H9 (cell line): ENCODE measurements around the gene EFCAB14. TPM values are rescaled to one million over a fixed set of nuclear protein-coding genes. Genes with fewer than 3 reads are reported as not detected.
"Not testable (repeated sequence)": the region's sequence is repeated elsewhere in the genome, so short reads cannot be mapped to it uniquely, and the experiment has no call there.

Experiments used
- DNase-seq: peaks from one replicate; pipeline ENCODE4 v3.0.0-alpha.2; 2017
- H2AFZ ChIP-seq: one replicate; pipeline ENCODE4 v1.6.1; 2013; ENCODE audit warnings: mild to moderate bottlenecking, low read length, control low read depth, moderate library complexity
- H2AK5ac ChIP-seq: 2 replicates; pipeline ENCODE4 v1.6.1; 2013; ENCODE audit warnings: low read length, control low read depth, mixed read lengths; ENCODE audit not compliant: insufficient read length
- H2BK120ac ChIP-seq: one replicate; pipeline ENCODE4 v1.6.1; 2013; ENCODE audit warnings: low read depth, mild to moderate bottlenecking, low read length, control low read depth, inconsistent platforms; ENCODE audit not compliant: poor library complexity, severe bottlenecking
- H2BK12ac ChIP-seq: 2 replicates; pipeline ENCODE4 v1.6.1; 2013; ENCODE audit warnings: low read length, control low read depth, mixed read lengths, low read depth; ENCODE audit not compliant: insufficient read length
- H2BK15ac ChIP-seq: 2 replicates; pipeline ENCODE4 v1.6.1; 2013; ENCODE audit warnings: low read depth, low read length, control low read depth
- H2BK20ac ChIP-seq: one replicate; pipeline ENCODE4 v1.6.1; 2013; ENCODE audit warnings: low read depth, mild to moderate bottlenecking, low read length, control low read depth, inconsistent platforms; ENCODE audit not compliant: poor library complexity, severe bottlenecking
- H2BK5ac ChIP-seq: 2 replicates; pipeline ENCODE4 v1.6.1; 2013; ENCODE audit warnings: low read length, control low read depth, mixed read lengths; ENCODE audit not compliant: insufficient read length
- H3K14ac ChIP-seq: 2 replicates; pipeline ENCODE4 v1.6.1; 2013; ENCODE audit warnings: low read length, control low read depth; ENCODE audit not compliant: insufficient read depth
- H3K18ac ChIP-seq: 2 replicates; pipeline ENCODE4 v1.6.1; 2013; ENCODE audit warnings: low read depth, mild to moderate bottlenecking, mixed read lengths, low read length, control low read depth; ENCODE audit not compliant: insufficient read length
- H3K23ac ChIP-seq: 2 replicates; pipeline ENCODE4 v1.6.1; 2013; ENCODE audit warnings: low read length, control low read depth, mixed read lengths, low read depth; ENCODE audit not compliant: insufficient read length
- H3K23me2 ChIP-seq: 2 replicates; pipeline ENCODE4 v1.6.1; 2013; ENCODE audit warnings: low read depth, mild to moderate bottlenecking, mixed read lengths, low read length, control low read depth; ENCODE audit not compliant: insufficient read length, poor library complexity, severe bottlenecking
- H3K27ac ChIP-seq: 2 replicates; pipeline ENCODE4 v1.5.1; 2013; ENCODE audit warnings: low read length, control low read depth, mixed read lengths, low read depth; ENCODE audit not compliant: insufficient read length
- H3K27me3 ChIP-seq: 2 replicates; pipeline ENCODE4 v1.6.1; 2013; ENCODE audit warnings: low read length, control low read depth, inconsistent platforms; ENCODE audit not compliant: insufficient read depth
- H3K4ac ChIP-seq: 2 replicates; pipeline ENCODE4 v1.6.1; 2013; ENCODE audit warnings: low read depth, mild to moderate bottlenecking, control low read depth, inconsistent platforms, low read length, moderate library complexity
- H3K4me1 ChIP-seq: 2 replicates; pipeline ENCODE4 v1.6.1; 2013; ENCODE audit warnings: low read length, control low read depth, inconsistent platforms; ENCODE audit not compliant: insufficient read depth
- H3K4me2 ChIP-seq: 2 replicates; pipeline ENCODE4 v1.6.1; 2013; ENCODE audit warnings: low read length, control low read depth, mixed read lengths; ENCODE audit not compliant: insufficient read length, insufficient read depth
- H3K56ac ChIP-seq: 2 replicates; pipeline ENCODE4 v1.6.1; 2013; ENCODE audit warnings: low read depth, mild to moderate bottlenecking, mixed read lengths, low read length, control low read depth; ENCODE audit not compliant: insufficient read length
- H3K79me1 ChIP-seq: 2 replicates; pipeline ENCODE4 v1.6.1; 2013; ENCODE audit warnings: low read depth, mild to moderate bottlenecking, moderate library complexity, low read length, control low read depth, inconsistent platforms; ENCODE audit not compliant: insufficient read depth, poor library complexity, severe bottlenecking
- H3K79me2 ChIP-seq: 2 replicates; pipeline ENCODE4 v1.6.1; 2013; ENCODE audit warnings: low read length, control low read depth, inconsistent platforms; ENCODE audit not compliant: insufficient read depth
- H3K9ac ChIP-seq: 2 replicates; pipeline ENCODE4 v1.6.1; 2013; ENCODE audit warnings: low read length, control low read depth, mixed read lengths; ENCODE audit not compliant: insufficient read length; ENCODE audit errors: extremely low read depth
- H3K9me3 ChIP-seq: one replicate; pipeline ENCODE4 v1.6.1; 2013; ENCODE audit warnings: low read depth, low read length, inconsistent platforms; ENCODE audit not compliant: control insufficient read depth
- H3T11ph ChIP-seq: one replicate; pipeline ENCODE4 v1.6.1; 2013; ENCODE audit warnings: mild to moderate bottlenecking, low read length, control low read depth, inconsistent platforms
- H4K20me1 ChIP-seq: one replicate; pipeline ENCODE4 v1.6.1; 2013; ENCODE audit not compliant: control insufficient read depth, insufficient read length, insufficient read depth
- H4K5ac ChIP-seq: 2 replicates; pipeline ENCODE4 v1.6.1; 2013; ENCODE audit warnings: low read depth, mild to moderate bottlenecking, mixed read lengths, low read length, control low read depth; ENCODE audit not compliant: insufficient read length
- H4K8ac ChIP-seq: replicated peaks from 2 replicates; pipeline ENCODE4 v1.6.1; 2013; ENCODE audit warnings: low read length, control low read depth, mixed read lengths, low read depth; ENCODE audit not compliant: insufficient read length
- H4K91ac ChIP-seq: 2 replicates; pipeline ENCODE4 v1.6.1; 2013; ENCODE audit warnings: low read depth, mild to moderate bottlenecking, moderate library complexity, mixed read lengths, low read length, control low read depth; ENCODE audit not compliant: insufficient read length
- H3K27ac Mint-ChIP-seq, 3 experiments: 2 replicates in 2 of 3; 3 replicates in 1 of 3; pipeline ENCODE4 v1.8.0; 2020 to 2021; ENCODE audit warnings: mixed read lengths in 3 of 3, mild to moderate bottlenecking in 1 of 3, moderate library complexity in 1 of 3
- H3K27me3 Mint-ChIP-seq: 2 replicates; pipeline ENCODE4 v1.8.0; 2021; ENCODE audit warnings: low read depth, mild to moderate bottlenecking, moderate library complexity, mixed read lengths
- H3K36me3 Mint-ChIP-seq, 3 experiments: 2 replicates in 2 of 3; 3 replicates in 1 of 3; pipeline ENCODE4 v1.8.0; 2020 to 2021; ENCODE audit warnings: low read depth in 3 of 3, mixed read lengths in 3 of 3; ENCODE audit not compliant: insufficient read depth in 1 of 3
- H3K4me1 Mint-ChIP-seq, 2 experiments: 2 replicates each; pipeline ENCODE4 v1.8.0; 2020; ENCODE audit warnings: mixed read lengths in 2 of 2
- H3K4me3 Mint-ChIP-seq, 2 experiments: 2 replicates in 1 of 2; 3 replicates in 1 of 2; pipeline ENCODE4 v1.8.0; 2020 to 2021; ENCODE audit warnings: mild to moderate bottlenecking in 2 of 2, mixed read lengths in 2 of 2, moderate library complexity in 1 of 2
- H3K9me3 Mint-ChIP-seq, 2 experiments: 2 replicates in 1 of 2; 3 replicates in 1 of 2; pipeline ENCODE4 v1.8.0; 2020; ENCODE audit warnings: mild to moderate bottlenecking in 2 of 2, mixed read lengths in 2 of 2, moderate library complexity in 1 of 2
- WGBS: extraction: QIAGEN DNeasy Blood & Tissue Kit; methylation state at CpG from one replicate; pipeline ENCODE4 v1.1.7; 2013; ENCODE audit warnings: missing lambda C conversion rate, low lambda C conversion rate, mixed read lengths; ENCODE audit not compliant: insufficient read length; ENCODE audit errors: extremely low coverage; 5-methylcytosine and 5-hydroxymethylcytosine counted together
- total RNA-seq: library from RNA; stranded (reverse); gene quantifications from 2 replicates; pipeline ENCODE4 v1.2.1, GENCODE V29; 2021
- TF ChIP-seq, protein P1 (sequence below): fragments of 200-600 bp; sonication (generic); conservative IDR thresholded peaks from 3 replicates; pipeline ENCODE4 v1.8.0; 2021; ENCODE audit warnings: antibody characterized with exemption, mild to moderate bottlenecking

EFCAB14 gene
- total RNA-seq, 1 experiment from 2014 or later, result 42.2 TPM

DNA sequence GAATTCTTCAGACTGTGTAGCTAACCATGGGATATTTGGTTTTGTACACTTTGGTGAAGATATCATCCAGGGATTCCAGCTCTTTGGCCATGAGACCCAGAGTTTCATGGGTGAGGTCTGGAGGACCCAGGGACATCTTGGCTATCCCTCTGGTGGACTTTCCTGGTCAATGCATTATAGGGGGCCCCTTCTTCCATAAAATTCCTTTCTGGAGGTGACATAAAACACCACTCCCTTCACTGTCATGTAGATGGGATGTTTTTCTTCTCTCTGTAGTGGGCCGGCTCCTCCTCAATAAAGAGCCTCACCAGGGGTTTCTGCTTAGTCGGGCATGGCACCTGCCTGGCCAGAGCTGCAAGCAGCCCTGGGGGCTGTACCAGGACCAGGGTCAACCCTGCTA lies 52.9 kb downstream of the EFCAB14 start:
- WGBS, result no CpG with 5 or more reads among the region's 2 CpGs
- TF ChIP-seq, protein P1, sequence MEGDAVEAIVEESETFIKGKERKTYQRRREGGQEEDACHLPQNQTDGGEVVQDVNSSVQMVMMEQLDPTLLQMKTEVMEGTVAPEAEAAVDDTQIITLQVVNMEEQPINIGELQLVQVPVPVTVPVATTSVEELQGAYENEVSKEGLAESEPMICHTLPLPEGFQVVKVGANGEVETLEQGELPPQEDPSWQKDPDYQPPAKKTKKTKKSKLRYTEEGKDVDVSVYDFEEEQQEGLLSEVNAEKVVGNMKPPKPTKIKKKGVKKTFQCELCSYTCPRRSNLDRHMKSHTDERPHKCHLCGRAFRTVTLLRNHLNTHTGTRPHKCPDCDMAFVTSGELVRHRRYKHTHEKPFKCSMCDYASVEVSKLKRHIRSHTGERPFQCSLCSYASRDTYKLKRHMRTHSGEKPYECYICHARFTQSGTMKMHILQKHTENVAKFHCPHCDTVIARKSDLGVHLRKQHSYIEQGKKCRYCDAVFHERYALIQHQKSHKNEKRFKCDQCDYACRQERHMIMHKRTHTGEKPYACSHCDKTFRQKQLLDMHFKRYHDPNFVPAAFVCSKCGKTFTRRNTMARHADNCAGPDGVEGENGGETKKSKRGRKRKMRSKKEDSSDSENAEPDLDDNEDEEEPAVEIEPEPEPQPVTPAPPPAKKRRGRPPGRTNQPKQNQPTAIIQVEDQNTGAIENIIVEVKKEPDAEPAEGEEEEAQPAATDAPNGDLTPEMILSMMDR, result peak; percentile 44; the same call in 2 of the 3 replicates

GRCh38 chr1:46662919-46663318 lies 56.0 kb downstream of the EFCAB14 start:
- not testable (repeated sequence) for H2AFZ ChIP-seq, H3K56ac ChIP-seq, H4K8ac ChIP-seq, H4K5ac ChIP-seq, H3K9ac ChIP-seq, H3K23ac ChIP-seq, H3K9me3 Mint-ChIP-seq, H3K18ac ChIP-seq, H3K27ac ChIP-seq, H3K4me2 ChIP-seq, H3K27me3 ChIP-seq, H3K79me2 ChIP-seq, H3K4ac ChIP-seq, H4K20me1 ChIP-seq, H2BK120ac ChIP-seq, H3K14ac ChIP-seq, DNase-seq, H3K4me1 ChIP-seq, H3K27me3 Mint-ChIP-seq, H3K23me2 ChIP-seq, H2BK5ac ChIP-seq, H4K91ac ChIP-seq, H3T11ph ChIP-seq, H3K9me3 ChIP-seq, H3K27ac Mint-ChIP-seq, H2BK15ac ChIP-seq, H2BK20ac ChIP-seq, H3K79me1 ChIP-seq, H2AK5ac ChIP-seq, H3K4me3 Mint-ChIP-seq, H2BK12ac ChIP-seq
- peaks cover 10 to 31% (median 31%) of the 10 kb centered on the region in 3 experiments; a peak in 6 of 7 replicates for H3K36me3 Mint-ChIP-seq
- no CpG with 5 or more reads among the region's 5 CpGs for WGBS
- H3K4me1 Mint-ChIP-seq, result peaks cover 21 to 22% of the 10 kb centered on the region in 2 experiments

More for the DNA sequence above, 52.9 kb downstream of the EFCAB14 start:
- H3K23ac ChIP-seq, result no peak overlapping the region
- no peak overlapping the region for H3K18ac ChIP-seq
- H3K27ac ChIP-seq, result no peak overlapping the region
- no peaks in the 10 kb centered on the region for H3K79me1 ChIP-seq
- Mint-ChIP-seq H3K36me3 (peaks cover 10 to 25% (median 24%) of the 10 kb centered on the region in 3 experiments; a peak in 6 of 7 replicates), H3K27ac (peak overlapping the region in 1 of 3 experiments; percentile 56; a peak in 2 of 7 replicates), H3K9me3 (no peaks in the 10 kb centered on the region; a peak in 1 of 5 replicates), H3K4me3 (peak overlapping the region in 1 of 2 experiments; percentile 7; a peak in 3 of 5 replicates), H3K4me1 (peaks cover 21 to 22% of the 10 kb centered on the region in 2 experiments), H3K27me3 (no peaks in the 10 kb centered on the region)
- H4K5ac ChIP-seq, result no peak overlapping the region
- no peak overlapping the region for H2AK5ac ChIP-seq
- no peak overlapping the region for H4K8ac ChIP-seq
- peak overlapping the region; percentile 81 for H3K4me2 ChIP-seq
- DNase-seq, result no peak
- no peak overlapping the region for H2BK12ac ChIP-seq
- H3K56ac ChIP-seq, result no peak overlapping the region
- H3K4ac ChIP-seq, result no peak overlapping the region
- H3K14ac ChIP-seq, result no peak overlapping the region
- no peak overlapping the region for H2BK20ac ChIP-seq
- no peak overlapping the region for H3K9ac ChIP-seq
- peaks cover 10% of the 10 kb centered on the region for H3K23me2 ChIP-seq
- H2BK15ac ChIP-seq, result no peak overlapping the region
- H2AFZ ChIP-seq, result no peak overlapping the region
- H4K20me1 ChIP-seq, result no peaks in the 10 kb centered on the region
- no peaks in the 10 kb centered on the region for H3K9me3 ChIP-seq
- H2BK5ac ChIP-seq, result no peak overlapping the region
- no peak overlapping the region for H3T11ph ChIP-seq
- H3K27me3 ChIP-seq, result no peaks in the 10 kb centered on the region
- H3K79me2 ChIP-seq, result no peaks in the 10 kb centered on the region
- H4K91ac ChIP-seq, result no peak overlapping the region
- no peaks in the 10 kb centered on the region; the same call in 1 of the 2 replicates for H3K4me1 ChIP-seq
- no peak overlapping the region for H2BK120ac ChIP-seq
